ENCODE measurements around the gene AGAP1.

DNA sequence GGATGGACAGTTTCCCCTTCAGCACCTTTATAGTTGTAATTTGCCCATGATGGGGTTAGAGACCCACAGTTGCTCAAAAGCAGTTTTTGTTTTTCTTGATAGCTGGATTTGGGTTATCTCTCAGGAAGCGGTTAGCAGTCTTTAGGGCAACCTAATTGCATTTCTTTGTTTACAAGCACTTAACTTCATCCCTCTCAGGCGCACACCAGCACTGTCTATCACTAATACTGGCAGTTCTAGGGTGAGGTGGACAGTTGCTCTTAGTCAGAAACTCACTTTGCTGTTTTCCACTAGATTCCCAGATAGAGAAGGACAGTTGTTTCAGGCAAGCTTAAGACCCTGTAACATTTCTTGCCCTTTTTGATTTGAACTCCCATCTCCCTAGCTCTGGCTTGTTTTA is 146.0 kb downstream of the AGAP1 start:
- no peak for TF ChIP-seq CTCF (IDR thresholded peaks at IDR 0.05)
- TF ChIP-seq POLR2A (IDR thresholded peaks at IDR 0.05), result no peak

Data from thyroid gland (tissue), 4 donors.